ENCODE data around the gene C11orf54. TPM values are rescaled to one million over a fixed set of nuclear protein-coding genes. Genes with fewer than 3 reads are reported as not detected.

The C11orf54 gene
- total RNA-seq, 1 experiment from 2014 or later: 18.1 TPM

Other genes starting within 250 kb of the C11orf54 start
- gene SMCO4, start 198.3 kb upstream of the C11orf54 start, total RNA-seq (2014; rRNA removed): 1.6 and 3.2 TPM in 2 replicates
- gene CEP295, start 80.0 kb upstream of the C11orf54 start, total RNA-seq (2014; rRNA removed): 28.5 and 30.7 TPM in 2 replicates
- gene TAF1D, start 177 bp upstream of the C11orf54 start, total RNA-seq (2014; rRNA removed): 164 and 179 TPM in 2 replicates
- gene MED17, start 42.6 kb downstream of the C11orf54 start, total RNA-seq (2014; rRNA removed): 27.9 and 28.9 TPM in 2 replicates
- not detected in 2 replicates for gene VSTM5, start 108.9 kb downstream of the C11orf54 start, total RNA-seq (2014; rRNA removed)